Measurements from ENCODE around the gene EML4. TPM values are rescaled to one million over a fixed set of nuclear protein-coding genes. Genes with fewer than 3 reads are reported as not detected.

EML4 gene
- total RNA-seq, 3 donors from 2014 or later (not counting 1 experiment from before 2014, with no cell fraction given): 88.4 to 136 (median 91.5) TPM

GRCh38 chr2:42196403-42197267 is 27.5 kb downstream of the EML4 start:
- WGBS (ENCODE audit: insufficient coverage): 89% methylated on average over 7 of the region's 9 CpGs
- Histone ChIP-seq H3K27ac (ENCODE audit: low read length) (no peak overlapping the region), H3K9me3 (ENCODE audit: control insufficient read depth, insufficient read depth, low read length) (no peaks in the 10 kb centered on the region), H3K36me3 (ENCODE audit: control insufficient read depth, insufficient read depth, low read length) (no peaks in the 10 kb centered on the region), H3K4me1 (ENCODE audit: control insufficient read depth, insufficient read depth, low read length) (peaks cover 12% of the 10 kb centered on the region), H3K27me3 (ENCODE audit: control insufficient read depth, insufficient read depth, low read length) (no peaks in the 10 kb centered on the region), H3K4me3 (ENCODE audit: low read length) (no peak overlapping the region)
- ATAC-seq (peak; percentile 84 to 88 (median 84)), DNase-seq (peak in 1 of 2 donors; percentile 76)
- Mint-ChIP-seq H3K36me3 (no peaks in the 10 kb centered on the region), H3K27ac (peak overlapping the region; percentile 12 to 35), H3K9me3 (no peaks in the 10 kb centered on the region), H3K4me1 (peaks cover 38 to 39% of the 10 kb centered on the region in 2 donors), H3K27me3 (ENCODE audit: low read depth in 2 of 2) (no peaks in the 10 kb centered on the region), H3K4me3 (no peak overlapping the region)
- TF ChIP-seq CTCF (IDR thresholded peaks at IDR 0.05): peak; percentile 54
- intact Hi-C loops (cut with micrococcal nuclease): loop anchor here (1.0 kb wide), 2 partner anchors 63 to 100 kb away; no protein-coding TSS in a partner anchor

- no peak for TF ChIP-seq CTCF (IDR thresholded peaks at IDR 0.05)
- no peak for ATAC-seq
- 95% methylated on average over 1 of the region's 1 CpG for WGBS (ENCODE audit: insufficient coverage)
- Mint-ChIP-seq H3K4me1 (peaks cover 38 to 41% of the 10 kb centered on the region in 2 donors), H3K27me3 (ENCODE audit: low read depth in 2 of 2) (no peaks in the 10 kb centered on the region), H3K9me3 (no peaks in the 10 kb centered on the region), H3K36me3 (no peaks in the 10 kb centered on the region), H3K4me3 (no peak overlapping the region), H3K27ac (no peak overlapping the region)
- DNase-seq: no peak
- Histone ChIP-seq H3K36me3 (ENCODE audit: control insufficient read depth, insufficient read depth, low read length) (no peaks in the 10 kb centered on the region), H3K4me3 (ENCODE audit: low read length) (no peak overlapping the region), H3K27me3 (ENCODE audit: control insufficient read depth, insufficient read depth, low read length) (no peaks in the 10 kb centered on the region), H3K27ac (ENCODE audit: low read length) (no peak overlapping the region), H3K4me1 (ENCODE audit: control insufficient read depth, insufficient read depth, low read length) (peaks cover 12% of the 10 kb centered on the region), H3K9me3 (ENCODE audit: control insufficient read depth, insufficient read depth, low read length) (no peaks in the 10 kb centered on the region)
- intact Hi-C loops (cut with micrococcal nuclease): no loop called here
Measured at GRCh38 chr2:42197792-42198191, 28.6 kb downstream of the EML4 start.

GRCh38 chr2:42198466-42198865 is 29.3 kb downstream of the EML4 start:
- no peak for TF ChIP-seq CTCF (IDR thresholded peaks at IDR 0.05)
- intact Hi-C loops (cut with micrococcal nuclease): no loop called here
- peaks cover 33 to 35% of the 10 kb centered on the region in 2 donors for H3K4me1 Mint-ChIP-seq
- DNase-seq (no peak), ATAC-seq (no peak)
- H3K4me1 ChIP-seq (ENCODE audit: control insufficient read depth, insufficient read depth, low read length): peaks cover 12% of the 10 kb centered on the region
- H3K4me3 Mint-ChIP-seq: no peak overlapping the region
- H3K4me3 ChIP-seq (ENCODE audit: low read length): no peak overlapping the region
- no peaks in the 10 kb centered on the region for H3K27me3 Mint-ChIP-seq (ENCODE audit: low read depth in 2 of 2)
- H3K27me3 ChIP-seq (ENCODE audit: control insufficient read depth, insufficient read depth, low read length): no peaks in the 10 kb centered on the region
- H3K36me3 ChIP-seq (ENCODE audit: control insufficient read depth, insufficient read depth, low read length): no peaks in the 10 kb centered on the region
- no peak overlapping the region for H3K27ac ChIP-seq (ENCODE audit: low read length)
- H3K9me3 Mint-ChIP-seq: no peaks in the 10 kb centered on the region
- H3K9me3 ChIP-seq (ENCODE audit: control insufficient read depth, insufficient read depth, low read length): no peaks in the 10 kb centered on the region
- no peaks in the 10 kb centered on the region for H3K36me3 Mint-ChIP-seq
- no peak overlapping the region for H3K27ac Mint-ChIP-seq

All from natural killer cell (primary cell).